Renal cortex interstitium (tissue), 11 donors: ENCODE data around the gene CRYZL1. TPM values are rescaled to one million over a fixed set of nuclear protein-coding genes. Genes with fewer than 3 reads are reported as not detected.
"Not testable (repeated sequence)": the region's sequence is repeated elsewhere in the genome, so short reads cannot be mapped to it uniquely, and the experiment has no call there.

Experiments used
- DNase-seq, 11 donors: peaks; one replicate each; pipeline ENCODE4 v3.0.0-alpha.2; 2013; ENCODE audit warnings: low read depth in 9 of 11, low spot score in 4 of 11; ENCODE audit errors: extremely low read depth in 1 of 11
- polyA plus RNA-seq, 3 donors: library from polyadenylated mRNA; unstranded; fragments of 120-200 nt; gene quantifications; one replicate each; pipeline ENCODE4 v1.2.1, GENCODE V29; 2013; ENCODE audit not compliant: insufficient read length in 3 of 3

The CRYZL1 gene
- polyA plus RNA-seq, 3 donors = 59.2 to 74.0 (median 71.2) TPM

- no peak for DNase-seq
Measured at GRCh38 chr21:33647587-33647986, 6.0 kb upstream of the CRYZL1 start.

DNA sequence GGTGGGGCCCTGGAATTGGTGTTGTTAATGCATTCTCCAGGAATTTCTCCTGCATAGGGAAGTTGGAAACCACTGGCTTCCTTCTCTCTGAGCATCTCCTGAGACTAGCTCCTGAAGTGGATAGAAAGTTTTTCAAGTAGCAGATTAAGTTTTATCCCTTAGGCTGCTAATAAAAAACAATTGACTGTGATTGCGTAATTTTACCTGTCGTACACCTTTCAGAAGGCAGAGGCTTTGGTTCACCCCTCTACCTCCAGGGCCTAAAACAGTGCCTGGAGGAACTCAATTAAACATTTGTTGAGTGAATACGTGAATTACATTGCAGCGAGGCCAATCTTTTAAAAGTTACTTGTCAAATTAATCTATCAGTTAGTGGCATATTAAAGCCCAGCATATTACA, 4.2 kb upstream of the CRYZL1 start:
- DNase-seq = no peak

DNA sequence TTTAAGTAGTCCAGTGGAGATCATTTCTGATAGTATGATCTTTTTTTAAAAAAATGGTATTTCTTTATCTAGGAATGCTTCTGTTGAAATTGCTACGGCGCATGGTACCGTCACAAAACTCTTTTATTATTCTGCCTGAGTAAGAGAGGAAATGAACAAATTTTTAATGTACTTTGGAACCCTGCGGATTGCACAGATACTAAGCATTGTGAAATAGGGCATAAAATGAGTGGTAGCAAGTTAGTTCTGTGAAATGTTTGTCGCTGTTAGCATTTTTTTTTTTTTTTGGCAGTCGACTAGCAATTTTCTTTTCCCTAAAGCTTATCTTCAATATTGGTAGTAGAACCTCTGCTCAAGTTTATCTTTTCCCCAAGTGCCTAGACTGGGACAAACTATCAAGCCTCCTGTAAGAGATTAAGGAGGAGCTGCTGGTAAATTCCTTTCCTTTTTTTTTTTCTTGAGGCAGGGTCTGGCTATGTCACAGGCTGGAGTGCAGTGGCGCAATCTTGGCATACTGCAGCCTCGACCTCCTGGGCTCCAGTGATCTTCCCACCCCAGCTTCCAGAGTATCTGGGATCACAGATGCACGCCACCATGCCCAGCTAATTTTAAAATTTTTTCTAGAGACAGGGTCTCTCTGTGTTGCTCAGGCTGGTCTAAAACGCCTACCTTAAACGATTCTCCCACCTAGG, 3.0 kb upstream of the CRYZL1 start:
- no peak for DNase-seq

- DNase-seq = peak in 1 of 11 donors; percentile 13
Measured at GRCh38 chr21:33643658-33644311, 2.2 kb upstream of the CRYZL1 start.

GRCh38 chr21:33642896-33643657, 1.5 kb upstream of the CRYZL1 start:
- DNase-seq = peak in 2 of 11 donors; percentile 20 to 28

- peak; percentile 98 to 100 (median 99) for DNase-seq
Measured at GRCh38 chr21:33642027-33642895, 720 bp upstream of the CRYZL1 start, which contains the start of gene ITSN1. ITSN1 (plus strand) TSS chr21:33642501; CDS start chr21:33718829, 76,328 bp downstream.

GRCh38 chr21:33640697-33641351, 717 bp downstream of the CRYZL1 start:
- DNase-seq = no peak

- no peak for DNase-seq
Measured at GRCh38 chr21:33634254-33634653, 7.3 kb downstream of the CRYZL1 start.

DNA sequence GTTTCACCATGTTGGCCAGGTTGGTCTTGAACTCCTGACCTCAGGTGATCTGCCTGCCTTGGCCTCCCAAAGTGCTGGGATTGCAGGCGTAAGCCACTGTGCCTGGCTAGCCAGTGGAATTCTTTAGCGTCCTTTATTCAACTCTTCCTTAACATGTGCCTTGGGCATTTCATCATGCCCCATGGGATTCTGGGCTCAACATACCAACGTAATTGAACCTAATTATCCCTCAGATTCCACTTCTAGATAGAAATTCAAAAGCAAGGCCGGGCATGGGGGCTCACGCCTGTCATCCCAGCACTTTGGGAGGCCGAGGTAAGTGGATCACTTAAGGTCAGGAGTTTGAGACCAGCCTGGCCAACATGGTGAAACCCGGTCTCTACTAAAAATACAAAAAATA, 15.4 kb downstream of the CRYZL1 start:
- DNase-seq = not testable (repeated sequence)

DNA sequence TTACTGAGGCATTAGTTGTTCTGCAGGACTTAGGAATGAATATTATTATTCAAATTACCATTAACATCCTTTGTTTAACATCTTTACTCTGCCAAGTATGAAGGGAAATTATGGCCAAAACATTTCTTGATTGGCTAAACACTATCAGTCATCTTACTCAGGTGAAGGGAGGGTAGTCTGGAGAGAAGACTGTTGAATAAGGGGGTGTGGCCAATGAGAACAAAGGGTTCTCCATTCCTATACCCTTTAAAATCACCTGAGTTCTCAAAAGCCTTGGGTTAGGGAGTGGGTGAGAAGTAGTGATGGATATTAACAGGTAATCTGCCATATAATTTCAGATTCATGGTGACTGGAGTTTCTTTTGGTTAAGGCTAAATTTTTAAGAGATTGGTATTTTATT, 19.3 kb downstream of the CRYZL1 start:
- DNase-seq = no peak

DNA sequence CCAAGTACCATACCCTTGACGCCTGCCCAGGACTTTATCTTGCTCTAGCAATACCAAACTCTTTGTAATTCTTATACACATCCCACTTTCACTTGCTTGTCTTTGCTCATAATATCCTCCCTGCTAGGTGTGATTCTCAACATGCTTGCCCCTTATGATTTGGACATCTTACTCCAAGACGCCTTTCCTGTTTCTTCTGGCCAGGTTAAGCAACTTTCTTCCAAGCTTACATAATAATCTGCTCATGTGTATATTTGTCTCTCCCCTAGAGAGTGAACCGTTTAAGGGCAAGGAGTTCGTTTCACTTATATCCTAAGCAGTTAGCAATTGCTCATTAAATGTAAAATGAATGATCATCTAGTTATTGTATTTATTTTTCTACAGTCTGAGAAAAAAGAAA, 21.8 kb downstream of the CRYZL1 start:
- DNase-seq = no peak

- no peak for DNase-seq
Measured at GRCh38 chr21:33618407-33618806, 23.1 kb downstream of the CRYZL1 start.

- DNase-seq = not testable (repeated sequence)
Measured at GRCh38 chr21:33617565-33617964, 24.0 kb downstream of the CRYZL1 start.

GRCh38 chr21:33611006-33611744, 30.4 kb downstream of the CRYZL1 start:
- no peak for DNase-seq

DNA sequence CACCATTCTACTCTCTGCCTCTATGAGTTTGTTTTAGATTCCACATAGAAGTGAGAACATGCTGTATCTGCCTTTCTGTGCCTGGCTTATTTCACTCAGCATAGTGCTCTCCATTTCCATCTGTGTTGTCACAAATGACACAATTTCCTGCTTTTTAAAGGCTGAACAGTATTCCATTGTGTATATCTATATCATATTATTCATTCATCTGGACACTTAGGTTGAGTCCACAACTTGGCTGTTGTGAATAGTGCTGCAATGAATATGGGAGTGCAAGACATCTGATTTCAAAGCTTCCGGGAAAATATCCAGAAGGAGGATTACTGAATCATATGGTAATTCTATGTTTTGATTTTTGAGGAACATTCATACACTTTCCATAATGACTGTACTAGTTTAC, 33.0 kb downstream of the CRYZL1 start:
- no peak for DNase-seq

DNA sequence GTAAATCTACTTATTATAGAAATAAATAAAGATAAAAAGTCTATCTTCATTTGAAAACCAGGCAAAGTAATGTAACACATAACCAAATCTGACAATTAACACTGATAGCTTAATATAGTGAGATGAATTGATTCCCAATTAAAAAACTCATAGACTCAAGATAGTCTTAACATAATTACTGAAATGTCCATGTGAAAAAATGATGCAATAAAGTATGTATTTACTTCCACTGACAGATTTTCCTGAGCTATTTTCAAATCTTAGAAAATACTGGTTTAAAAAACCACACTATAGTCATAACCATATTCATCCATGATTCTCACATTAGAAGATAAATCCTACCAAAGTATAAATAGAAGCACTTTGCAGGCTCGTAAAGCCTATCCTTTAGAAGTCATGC, 43.5 kb downstream of the CRYZL1 start:
- no peak for DNase-seq

GRCh38 chr21:33588485-33589335, 52.8 kb downstream of the CRYZL1 start, which contains the start of gene DONSON:
DONSON (minus strand) TSS chr21:33588684; CDS start chr21:33588641, 43 bp downstream.
- DNase-seq = peak; percentile 57 to 89 (median 80)
